Ishikawa (cell line): ENCODE results near the gene CBR1.

Experiments
- CEBPB ChIP-seq: IDR thresholded peaks from 2 replicates; pipeline ENCODE4 v1.6.1; 2012
- CREB1 ChIP-seq: IDR thresholded peaks from 2 replicates; pipeline ENCODE4 v1.6.1; 2012; ENCODE audit warnings: low read depth
- EGR1 ChIP-seq: IDR thresholded peaks from 2 replicates; pipeline ENCODE4 v1.6.1; 2012
- EP300 ChIP-seq: IDR thresholded peaks from 2 replicates; pipeline ENCODE4 v1.6.1; 2012; ENCODE audit warnings: borderline replicate concordance
- FOXM1 ChIP-seq: IDR thresholded peaks from 2 replicates; pipeline ENCODE4 v1.6.1; 2012; ENCODE audit warnings: low read depth, borderline replicate concordance
- MAX ChIP-seq: IDR thresholded peaks from 2 replicates; pipeline ENCODE4 v1.6.1; 2012
- NFIC ChIP-seq: IDR thresholded peaks from 2 replicates; pipeline ENCODE4 v1.6.1; 2012
- RAD21 ChIP-seq: IDR thresholded peaks from 2 replicates; pipeline ENCODE4 v1.6.1; 2012; ENCODE audit warnings: low read depth
- REST ChIP-seq: IDR thresholded peaks from 2 replicates; pipeline ENCODE4 v1.6.1; 2012; ENCODE audit warnings: low read depth, mild to moderate bottlenecking
- TAF1 ChIP-seq: IDR thresholded peaks from 2 replicates; pipeline ENCODE4 v1.6.1; 2012; ENCODE audit warnings: low read depth, mild to moderate bottlenecking
- TCF12 ChIP-seq: IDR thresholded peaks from 2 replicates; pipeline ENCODE4 v1.6.1; 2012; ENCODE audit warnings: low read depth
- TEAD4 ChIP-seq: IDR thresholded peaks from 2 replicates; pipeline ENCODE4 v1.6.1; 2012
- YY1 ChIP-seq: IDR thresholded peaks from 2 replicates; pipeline ENCODE4 v1.6.1; 2012; ENCODE audit warnings: low read depth
- ZBTB7A ChIP-seq: IDR thresholded peaks from 2 replicates; pipeline ENCODE4 v1.6.1; 2012; ENCODE audit warnings: low read depth
- TF ChIP-seq, protein P1 (sequence below): IDR thresholded peaks from 2 replicates; pipeline ENCODE4 v1.6.1; 2012

The CBR1 gene

GRCh38 chr21:36063375-36064084, 6.3 kb upstream of the CBR1 start:
- TF ChIP-seq MAX = no peak
- no peak for TF ChIP-seq FOXM1
- no peak for TF ChIP-seq YY1
- TF ChIP-seq, protein P1, sequence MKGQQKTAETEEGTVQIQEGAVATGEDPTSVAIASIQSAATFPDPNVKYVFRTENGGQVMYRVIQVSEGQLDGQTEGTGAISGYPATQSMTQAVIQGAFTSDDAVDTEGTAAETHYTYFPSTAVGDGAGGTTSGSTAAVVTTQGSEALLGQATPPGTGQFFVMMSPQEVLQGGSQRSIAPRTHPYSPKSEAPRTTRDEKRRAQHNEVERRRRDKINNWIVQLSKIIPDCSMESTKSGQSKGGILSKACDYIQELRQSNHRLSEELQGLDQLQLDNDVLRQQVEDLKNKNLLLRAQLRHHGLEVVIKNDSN = no peak
- TF ChIP-seq REST = no peak
- TF ChIP-seq EP300 = no peak
- TF ChIP-seq CEBPB = no peak
- no peak for TF ChIP-seq RAD21
- TF ChIP-seq NFIC = no peak
- TF ChIP-seq ZBTB7A = no peak
- no peak for TF ChIP-seq EGR1
- no peak for TF ChIP-seq TAF1

GRCh38 chr21:36064085-36064460, 5.8 kb upstream of the CBR1 start:
- TF ChIP-seq TAF1 (no peak), TEAD4 (no peak), ZBTB7A (no peak), YY1 (no peak), RAD21 (no peak), EP300 (no peak), REST (no peak), CREB1 (no peak), NFIC (no peak), EGR1 (no peak), CEBPB (no peak), FOXM1 (no peak), MAX (no peak), TCF12 (no peak)
- TF ChIP-seq, protein P1 = no peak

GRCh38 chr21:36065497-36066036, 4.3 kb upstream of the CBR1 start:
- TF ChIP-seq YY1 = no peak
- no peak for TF ChIP-seq FOXM1
- TF ChIP-seq EGR1 = no peak
- TF ChIP-seq TAF1 = no peak
- TF ChIP-seq RAD21 = no peak
- no peak for TF ChIP-seq MAX
- no peak for TF ChIP-seq NFIC
- no peak for TF ChIP-seq TCF12
- TF ChIP-seq ZBTB7A = no peak
- TF ChIP-seq REST = no peak
- TF ChIP-seq, protein P1 = no peak
- no peak for TF ChIP-seq EP300
- no peak for TF ChIP-seq CEBPB
- TF ChIP-seq TEAD4 = no peak
- no peak for TF ChIP-seq CREB1
